AG04450 (cell line): Measurements from ENCODE around the gene SLC43A2. TPM values are rescaled to one million over a fixed set of nuclear protein-coding genes. Genes with fewer than 3 reads are reported as not detected.

ENCODE experiments used
- CTCF ChIA-PET: fragments of 300-600, 350-600 bp; formaldehyde crosslinking; extraction: SDS; loops from one replicate; lab custom pipeline; 2022; ENCODE audit warnings: antibody characterized with exemption, inconsistent platforms; lab: Charles Lee
- POLR2A ChIA-PET: fragments of 350-600 bp; formaldehyde crosslinking; extraction: SDS; loops from one replicate; lab custom pipeline; 2021; ENCODE audit warnings: antibody characterized with exemption, inconsistent platforms; lab: Yijun Ruan, JAX
- DNase-seq: peaks from one replicate; pipeline ENCODE4 v3.0.0-alpha.2; 2011; ENCODE audit warnings: low read depth, low spot score
- H3K27ac ChIP-seq: one replicate; pipeline ENCODE4 v1.5.1; 2012; ENCODE audit warnings: low read depth, low read length, control low read depth
- H3K27me3 ChIP-seq: one replicate; pipeline ENCODE4 v1.6.0; 2012; ENCODE audit warnings: low read length; ENCODE audit not compliant: control insufficient read depth, insufficient read depth
- H3K4me3 ChIP-seq: 2 replicates; pipeline ENCODE4 v1.5.1; 2011; ENCODE audit warnings: mild to moderate bottlenecking, low read depth, low read length, control low read depth
- H3K9me3 ChIP-seq: 2 replicates; pipeline ENCODE4 v1.5.1; 2012; ENCODE audit warnings: low read length; ENCODE audit not compliant: control insufficient read depth, insufficient read depth
- CTCF ChIP-seq: IDR thresholded peaks from 2 replicates; pipeline ENCODE4 v1.5.1; 2011; ENCODE audit warnings: low read depth, low read length, control low read depth, inconsistent platforms
- polyA plus RNA-seq: library from polyadenylated mRNA; depleted of rRNA; stranded (reverse); fragments of >200 nt; gene quantifications from 2 replicates; pipeline ENCODE4 v1.2.3, GENCODE V29; 2011

SLC43A2 gene
- polyA plus RNA-seq, 1 experiment: 5.3 TPM

GRCh38 chr17:1638624-1639300 is 10.1 kb upstream of the SLC43A2 start:
- H3K27ac ChIP-seq: no peak overlapping the region
- no peak overlapping the region for H3K4me3 ChIP-seq
- DNase-seq: no peak
- no peaks in the 10 kb centered on the region for H3K27me3 ChIP-seq
- TF ChIP-seq CTCF: no peak
- CTCF ChIA-PET: interaction anchor here (1.6 kb wide), 1 partner anchor 8 kb away, joined by 5 read pairs; no protein-coding TSS in a partner anchor
- H3K9me3 ChIP-seq: peaks cover 8% of the 10 kb centered on the region; the same call in 1 of the 2 replicates
- POLR2A ChIA-PET: no interaction called here

- Histone ChIP-seq H3K4me3 (no peak overlapping the region), H3K27ac (no peak overlapping the region), H3K27me3 (no peaks in the 10 kb centered on the region), H3K9me3 (peaks cover 8% of the 10 kb centered on the region; the same call in 1 of the 2 replicates)
- ChIA-PET CTCF (no interaction called here), POLR2A (no interaction called here)
- no peak for TF ChIP-seq CTCF
- no peak for DNase-seq
Observed at GRCh38 chr17:1638171-1638590, 9.5 kb upstream of the SLC43A2 start.

- no peak for TF ChIP-seq CTCF
- H3K27me3 ChIP-seq: no peaks in the 10 kb centered on the region
- DNase-seq: no peak
- no peak overlapping the region for H3K4me3 ChIP-seq
- peaks cover 4% of the 10 kb centered on the region; the same call in 1 of the 2 replicates for H3K9me3 ChIP-seq
- ChIA-PET CTCF (interaction anchor here (0.6 to 1.5 kb wide), 2 partner anchors 63 to 83 kb away, joined by 3 read pairs; no protein-coding TSS in a partner anchor), POLR2A (no interaction called here)
- no peak overlapping the region for H3K27ac ChIP-seq
Observed at GRCh38 chr17:1636732-1637285, 8.2 kb upstream of the SLC43A2 start.

DNA sequence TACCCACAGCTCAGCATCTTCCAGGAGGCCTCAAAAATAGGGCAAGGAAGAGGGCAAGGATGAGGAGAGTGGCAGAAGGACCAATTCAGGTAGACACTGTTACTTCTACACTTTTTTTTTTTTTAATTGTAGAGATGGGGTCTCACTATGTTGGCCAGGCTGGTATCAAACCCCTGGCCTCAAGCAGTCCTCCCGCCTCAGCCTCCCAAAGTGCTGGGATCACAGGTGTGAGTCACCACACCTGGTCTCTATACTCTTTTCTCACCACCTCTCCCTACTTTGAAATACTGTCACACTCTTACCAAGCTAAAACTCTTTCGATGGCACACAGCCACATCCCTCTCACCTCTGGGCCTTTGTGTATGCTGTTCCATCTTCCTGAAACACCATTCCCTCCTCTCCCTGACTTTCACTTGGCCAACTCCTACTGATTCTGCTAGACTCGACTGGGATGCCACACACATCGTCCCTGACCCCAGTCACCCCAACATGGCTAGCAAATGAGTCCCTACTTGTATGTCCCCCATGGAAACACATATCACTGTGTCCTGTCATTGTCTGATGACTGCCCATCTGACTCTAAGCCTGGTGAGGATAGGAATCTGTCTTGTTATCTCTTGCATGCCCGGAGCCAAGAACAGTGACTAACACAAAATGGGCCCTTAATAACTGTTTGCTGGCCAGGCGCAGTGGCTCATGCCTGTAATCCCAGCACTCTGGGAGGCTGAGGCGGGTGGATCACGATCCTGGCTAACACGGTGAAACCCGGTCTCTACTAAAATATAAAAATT is 7.2 kb upstream of the SLC43A2 start:
- ChIA-PET CTCF (interaction anchor here (0.6 kb wide), 1 partner anchor 82 kb away, joined by 3 read pairs; no protein-coding TSS in a partner anchor), POLR2A (no interaction called here)
- Histone ChIP-seq H3K27ac (no peak overlapping the region), H3K27me3 (no peaks in the 10 kb centered on the region), H3K9me3 (peaks cover 4% of the 10 kb centered on the region; the same call in 1 of the 2 replicates), H3K4me3 (no peak overlapping the region)
- no peak for DNase-seq
- no peak for TF ChIP-seq CTCF
